Mesothelial cell of epicardium (in vitro differentiated cells): ENCODE data around the gene ZNF627. TPM values are rescaled to one million over a fixed set of nuclear protein-coding genes. Genes with fewer than 3 reads are reported as not detected.

ENCODE experiments used
- DNase-seq, 2 experiments: peaks; one replicate each; pipeline ENCODE4 v3.0.0; 2021; ENCODE audit warnings: low spot score in 2 of 2; ENCODE audit not compliant: unreplicated experiment in 2 of 2
- H3K27ac Mint-ChIP-seq: 2 replicates; pipeline ENCODE4 v1.8.0; 2021; ENCODE audit warnings: mixed read lengths
- H3K27me3 Mint-ChIP-seq: 2 replicates; pipeline ENCODE4 v1.8.0; 2021; ENCODE audit warnings: low read depth, mixed read lengths
- H3K36me3 Mint-ChIP-seq: 2 replicates; pipeline ENCODE4 v1.8.0; 2021; ENCODE audit warnings: mixed read lengths
- H3K4me1 Mint-ChIP-seq: 2 replicates; pipeline ENCODE4 v1.8.0; 2021; ENCODE audit warnings: mixed read lengths
- H3K4me3 Mint-ChIP-seq: 2 replicates; pipeline ENCODE4 v1.8.0; 2021; ENCODE audit warnings: mild to moderate bottlenecking, moderate library complexity, mixed read lengths
- H3K9me3 Mint-ChIP-seq: 2 replicates; pipeline ENCODE4 v1.8.0; 2021; ENCODE audit warnings: mixed read lengths
- total RNA-seq: library from RNA; stranded (reverse); gene quantifications from 3 replicates; pipeline ENCODE4 v1.2.1, GENCODE V29; 2021
- TF ChIP-seq, protein P1 (sequence below): fragments of 200-600 bp; sonication (generic); IDR thresholded peaks from one replicate; pipeline ENCODE4 v1.5.0; 2021; ENCODE audit warnings: antibody characterized with exemption; ENCODE audit not compliant: unreplicated experiment

Gene ZNF627
- total RNA-seq, 1 donor from 2014 or later, result 29.8 TPM

DNA sequence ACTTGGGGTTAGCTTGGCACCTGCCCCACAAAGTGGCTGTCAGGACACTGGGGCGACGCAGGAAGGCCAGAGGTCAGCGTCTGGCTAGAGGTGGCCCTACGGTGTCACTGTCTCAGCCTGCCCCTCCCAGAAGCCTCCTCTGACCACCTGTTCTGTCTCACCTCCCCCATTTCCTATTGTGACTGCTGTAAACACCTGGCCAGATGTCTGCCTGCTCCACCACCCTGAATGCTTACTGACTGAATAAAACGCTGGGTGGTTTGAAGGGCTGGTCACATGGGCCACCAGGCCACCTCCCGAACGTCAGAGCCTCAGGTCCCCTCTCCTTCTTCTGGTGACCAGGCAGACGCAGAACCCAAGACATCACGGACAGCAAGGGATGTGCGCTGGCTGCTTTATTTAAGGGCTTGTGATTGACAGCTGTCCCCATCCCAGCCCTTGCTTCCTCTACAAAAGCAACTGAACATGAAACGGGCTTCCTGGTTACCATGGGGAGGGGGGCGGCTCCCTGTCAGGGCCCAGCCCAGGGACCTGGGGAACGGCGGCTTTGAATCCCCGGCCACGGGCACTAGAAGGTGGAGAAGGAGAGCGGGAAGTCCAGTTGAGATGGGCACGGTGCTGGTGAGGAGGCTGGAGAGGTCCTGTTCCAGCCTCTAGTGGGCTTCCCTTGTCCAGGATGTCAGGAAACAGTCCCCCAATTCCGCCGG is 44.5 kb upstream of the ZNF627 start:
- Mint-ChIP-seq H3K4me1 (peaks cover 5% of the 10 kb centered on the region), H3K9me3 (no peaks in the 10 kb centered on the region), H3K36me3 (peaks cover 11% of the 10 kb centered on the region), H3K27ac (no peak overlapping the region), H3K27me3 (no peaks in the 10 kb centered on the region), H3K4me3 (no peak overlapping the region)
- TF ChIP-seq, protein P1, sequence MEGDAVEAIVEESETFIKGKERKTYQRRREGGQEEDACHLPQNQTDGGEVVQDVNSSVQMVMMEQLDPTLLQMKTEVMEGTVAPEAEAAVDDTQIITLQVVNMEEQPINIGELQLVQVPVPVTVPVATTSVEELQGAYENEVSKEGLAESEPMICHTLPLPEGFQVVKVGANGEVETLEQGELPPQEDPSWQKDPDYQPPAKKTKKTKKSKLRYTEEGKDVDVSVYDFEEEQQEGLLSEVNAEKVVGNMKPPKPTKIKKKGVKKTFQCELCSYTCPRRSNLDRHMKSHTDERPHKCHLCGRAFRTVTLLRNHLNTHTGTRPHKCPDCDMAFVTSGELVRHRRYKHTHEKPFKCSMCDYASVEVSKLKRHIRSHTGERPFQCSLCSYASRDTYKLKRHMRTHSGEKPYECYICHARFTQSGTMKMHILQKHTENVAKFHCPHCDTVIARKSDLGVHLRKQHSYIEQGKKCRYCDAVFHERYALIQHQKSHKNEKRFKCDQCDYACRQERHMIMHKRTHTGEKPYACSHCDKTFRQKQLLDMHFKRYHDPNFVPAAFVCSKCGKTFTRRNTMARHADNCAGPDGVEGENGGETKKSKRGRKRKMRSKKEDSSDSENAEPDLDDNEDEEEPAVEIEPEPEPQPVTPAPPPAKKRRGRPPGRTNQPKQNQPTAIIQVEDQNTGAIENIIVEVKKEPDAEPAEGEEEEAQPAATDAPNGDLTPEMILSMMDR, result no peak
- no peak for DNase-seq

DNA sequence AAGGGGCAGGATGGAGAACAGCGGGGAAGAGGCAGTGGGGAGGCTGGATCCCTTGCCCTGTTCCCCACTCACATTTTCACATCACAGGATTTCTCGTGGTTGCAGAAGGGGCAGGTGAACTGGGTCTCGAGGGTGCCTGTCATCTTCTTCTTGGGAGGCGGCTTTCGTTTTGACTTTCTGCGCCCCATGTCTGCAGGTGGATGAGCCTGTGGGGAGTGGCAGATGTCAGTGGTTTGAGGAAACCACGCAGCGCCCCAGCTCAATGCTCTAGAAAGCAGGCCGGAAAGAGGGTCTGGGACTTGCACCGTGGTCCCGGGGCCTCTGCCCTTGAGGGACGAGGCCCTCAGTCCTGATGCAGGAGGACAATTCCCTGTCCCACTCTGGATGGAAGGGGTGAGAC is 43.1 kb upstream of the ZNF627 start:
- Mint-ChIP-seq H3K4me3 (no peak overlapping the region), H3K27me3 (no peaks in the 10 kb centered on the region), H3K4me1 (peaks cover 14% of the 10 kb centered on the region), H3K27ac (no peak overlapping the region), H3K9me3 (no peaks in the 10 kb centered on the region), H3K36me3 (peaks cover 11% of the 10 kb centered on the region)
- DNase-seq, result no peak
- TF ChIP-seq, protein P1, result no peak

DNA sequence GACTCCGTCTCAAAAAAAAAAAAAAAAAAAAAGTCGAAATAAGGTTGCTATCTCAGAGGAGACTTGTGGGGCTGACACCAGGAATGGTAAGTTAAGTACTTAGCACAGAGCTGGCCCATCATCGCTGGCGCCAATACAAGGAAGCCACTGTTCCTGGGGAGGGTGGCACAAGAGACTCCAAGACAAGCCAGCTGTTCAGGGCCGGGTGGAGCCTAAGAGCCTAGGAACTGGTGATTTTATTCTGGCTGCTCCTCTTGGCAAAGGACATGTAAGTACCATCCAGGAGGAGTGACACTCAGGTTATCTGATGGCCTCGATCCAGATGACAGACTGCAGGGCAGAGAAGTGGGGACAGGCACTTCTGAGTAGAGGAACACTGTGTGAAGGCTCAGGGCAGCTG is 42.0 kb upstream of the ZNF627 start:
- Mint-ChIP-seq H3K27ac (no peak overlapping the region), H3K27me3 (no peaks in the 10 kb centered on the region), H3K9me3 (no peaks in the 10 kb centered on the region), H3K4me1 (peaks cover 19% of the 10 kb centered on the region), H3K36me3 (peaks cover 11% of the 10 kb centered on the region), H3K4me3 (no peak overlapping the region)
- TF ChIP-seq, protein P1, result no peak
- no peak for DNase-seq

DNA sequence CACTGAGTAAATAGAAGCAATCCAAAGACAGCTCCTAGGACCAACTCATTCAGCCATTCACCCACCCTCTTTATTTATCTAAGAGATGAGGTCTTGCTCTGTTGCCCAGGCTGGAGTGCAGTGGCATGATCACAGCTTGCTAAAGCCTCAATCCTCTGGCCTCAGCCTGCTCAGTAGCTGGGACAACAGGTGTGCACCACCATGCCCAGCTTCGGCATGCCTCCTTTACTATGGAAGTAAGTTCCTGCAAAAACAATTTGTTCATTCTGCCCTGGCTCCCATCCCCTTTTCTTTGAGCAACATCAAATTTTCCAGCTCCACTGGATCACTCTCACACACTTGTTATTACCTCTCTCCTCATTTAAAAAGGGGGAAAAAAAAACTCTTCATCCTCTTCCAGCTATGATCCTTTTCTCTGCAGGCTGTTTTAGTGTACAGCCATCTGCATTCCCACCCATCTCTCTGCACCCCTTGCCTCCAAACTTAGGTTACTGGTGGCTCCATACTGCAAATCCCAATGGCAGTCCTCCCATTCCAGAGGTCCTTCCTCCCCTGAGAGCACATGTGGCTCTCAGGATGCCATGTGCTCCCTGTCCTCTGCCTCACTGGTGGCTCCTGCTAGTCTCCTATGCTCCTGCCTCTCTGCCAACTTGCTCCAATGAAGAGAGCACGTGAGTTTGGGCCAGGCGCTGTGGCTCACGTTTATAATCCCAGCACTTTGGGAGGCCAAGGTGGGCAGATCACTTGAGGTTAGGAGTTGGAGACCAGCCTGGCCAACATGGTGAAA is 40.5 kb upstream of the ZNF627 start:
- Mint-ChIP-seq H3K9me3 (no peaks in the 10 kb centered on the region), H3K27me3 (no peaks in the 10 kb centered on the region), H3K36me3 (peaks cover 11% of the 10 kb centered on the region), H3K4me3 (peak overlapping the region; percentile 93), H3K4me1 (peaks cover 24% of the 10 kb centered on the region), H3K27ac (no peak overlapping the region)
- TF ChIP-seq, protein P1, result no peak
- DNase-seq, result no peak

DNA sequence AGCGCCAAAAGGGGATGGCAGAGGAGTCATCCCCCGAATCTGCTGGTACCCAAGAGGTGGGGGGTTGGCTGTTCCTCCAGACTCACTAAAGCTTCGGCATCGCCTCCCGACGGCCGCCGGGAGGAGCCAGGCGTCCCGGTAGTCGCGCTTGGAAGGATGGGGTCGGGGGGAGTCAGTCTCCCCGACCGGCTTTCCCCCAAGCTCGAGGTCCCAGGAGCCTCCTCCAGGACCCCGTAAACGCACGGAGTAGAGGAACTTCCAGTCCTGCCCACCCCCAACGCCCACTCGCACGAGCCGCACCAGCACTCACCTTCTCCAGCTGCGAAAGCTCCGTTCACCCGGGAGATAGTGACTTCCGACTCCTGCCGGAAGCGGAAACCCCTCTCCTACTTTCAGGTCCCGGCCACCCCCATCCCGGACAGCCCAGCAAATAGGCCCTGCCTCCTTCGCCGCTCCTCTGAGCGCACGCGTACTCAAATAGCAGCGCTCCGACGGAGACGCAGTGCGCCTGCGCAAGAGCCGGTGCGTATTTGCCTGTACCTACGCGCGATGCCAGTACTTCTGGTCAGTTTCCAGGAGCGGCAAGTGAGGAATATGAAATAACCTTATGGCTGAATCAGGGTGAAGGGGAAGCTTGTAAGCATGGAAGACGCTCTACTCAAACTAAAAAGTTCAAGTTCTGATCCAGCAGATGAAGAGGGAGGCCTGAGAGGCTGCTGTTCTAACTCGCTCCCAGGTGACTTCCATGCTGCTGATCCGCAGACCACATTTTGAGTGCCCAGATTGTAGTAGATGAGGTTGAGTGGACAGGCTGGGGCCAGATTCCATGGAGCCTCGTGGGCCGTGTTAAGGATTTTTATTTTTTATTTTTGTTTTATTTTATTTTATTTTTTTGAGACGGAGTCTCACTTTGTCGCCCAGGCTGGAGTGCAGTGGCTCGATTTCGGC is 38.1 kb upstream of the ZNF627 start, which contains the start of gene ELOF1:
ELOF1 (minus strand) TSS at position 350 of the 948 bp plus-strand sequence. CDS start 4,883 bp downstream, outside the sequence.
- no peaks in the 10 kb centered on the region for H3K27me3 Mint-ChIP-seq
- H3K36me3 Mint-ChIP-seq, result peaks cover 7% of the 10 kb centered on the region
- peak within 1 kb of the TSS; percentile 86 for H3K27ac Mint-ChIP-seq
- TF ChIP-seq, protein P1, result no peak
- peak; percentile 97 for DNase-seq
- H3K4me1 Mint-ChIP-seq, result peaks cover 24% of the 10 kb centered on the region
- peak within 1 kb of the TSS; percentile 93 for H3K4me3 Mint-ChIP-seq
- H3K9me3 Mint-ChIP-seq, result no peaks in the 10 kb centered on the region
